ENCODE measurements around the gene ECEL1.

ECEL1 gene

DNA sequence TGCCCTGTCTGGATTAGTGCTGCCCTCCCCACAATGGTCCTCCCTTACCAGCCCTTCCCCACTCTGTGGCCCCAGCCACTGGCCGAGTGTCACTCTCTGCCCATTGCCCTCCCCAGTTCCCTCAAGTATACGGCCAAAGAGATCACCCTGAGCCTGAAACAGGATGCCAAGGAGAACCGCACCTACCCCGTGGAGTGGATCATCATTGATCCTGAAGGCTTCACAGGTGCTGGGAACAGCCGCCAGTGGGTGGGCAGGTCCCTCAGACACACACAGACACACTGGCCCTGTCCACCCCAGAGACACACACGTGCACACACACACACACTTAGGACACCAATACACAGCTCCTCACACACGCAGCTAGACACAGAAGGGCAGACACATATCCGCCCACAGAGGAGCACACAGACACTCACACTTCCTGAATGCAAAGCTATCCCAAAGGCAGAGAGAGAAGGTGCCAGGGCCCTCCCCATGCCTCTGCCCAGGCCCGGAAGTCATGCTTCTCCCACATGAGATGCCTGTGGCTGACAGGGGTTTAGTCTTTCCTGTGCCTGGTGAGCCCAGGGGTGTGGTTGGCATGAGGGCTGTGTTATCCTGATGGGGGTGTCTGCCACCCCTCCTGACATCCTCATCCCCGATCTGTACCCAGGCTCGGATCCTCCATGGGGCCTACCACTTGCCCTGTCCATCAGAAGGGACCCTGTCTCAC, 41.3 kb upstream of the ECEL1 start:
- Histone ChIP-seq H3K4me3 (ENCODE audit: low read length in 2 of 2) (no peak overlapping the region), H3K36me3 (ENCODE audit: control insufficient read depth in 2 of 2, insufficient read depth in 2 of 2, low read length in 2 of 2) (no peaks in the 10 kb centered on the region), H3K27ac (ENCODE audit: low read depth in 2 of 2, low read length in 2 of 2) (no peak overlapping the region), H3K4me1 (ENCODE audit: control insufficient read depth in 2 of 2, insufficient read depth in 2 of 2, low read length in 2 of 2) (no peaks in the 10 kb centered on the region), H3K9me3 (ENCODE audit: control insufficient read depth in 2 of 2, low read length in 2 of 2) (no peaks in the 10 kb centered on the region), H3K27me3 (ENCODE audit: control insufficient read depth in 2 of 2, insufficient read depth in 2 of 2, low read length in 2 of 2) (peaks cover 7 to 11% of the 10 kb centered on the region in 2 donors), H3K9ac (ENCODE audit: low read depth in 1 of 2, low read length in 2 of 2) (no peak overlapping the region)

DNA sequence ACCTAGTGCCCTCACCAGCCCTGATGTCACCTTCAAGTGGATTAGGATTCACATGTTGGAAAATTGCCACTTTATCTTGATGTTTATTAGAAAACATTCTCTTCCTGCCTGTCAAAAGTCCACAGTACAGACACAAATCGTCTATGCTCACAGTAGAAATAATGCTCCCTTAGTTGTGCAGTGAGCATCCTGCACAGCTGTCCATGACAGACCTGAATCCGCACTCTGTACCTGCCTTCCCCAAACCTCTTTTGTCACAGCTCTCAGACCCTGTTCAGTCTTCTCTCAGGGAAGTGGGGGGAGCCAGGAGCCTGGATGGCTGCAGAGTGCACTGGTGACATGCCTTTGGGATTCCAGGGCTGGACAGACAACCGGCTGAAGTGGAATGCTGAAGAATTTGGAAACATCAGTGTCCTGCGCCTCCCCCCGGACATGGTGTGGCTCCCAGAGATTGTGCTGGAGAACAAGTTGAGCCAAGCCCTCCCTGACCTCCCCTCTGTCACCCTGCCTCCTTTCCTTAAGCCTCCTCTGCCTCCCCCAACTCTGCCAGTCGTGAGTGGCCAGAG, 40.4 kb upstream of the ECEL1 start:
- H3K36me3 ChIP-seq (ENCODE audit: control insufficient read depth in 2 of 2, insufficient read depth in 2 of 2, low read length in 2 of 2) = no peaks in the 10 kb centered on the region
- H3K9me3 ChIP-seq (ENCODE audit: control insufficient read depth in 2 of 2, low read length in 2 of 2) = no peaks in the 10 kb centered on the region
- no peaks in the 10 kb centered on the region for H3K4me1 ChIP-seq (ENCODE audit: control insufficient read depth in 2 of 2, insufficient read depth in 2 of 2, low read length in 2 of 2)
- H3K4me3 ChIP-seq (ENCODE audit: low read length in 2 of 2) = no peak overlapping the region
- H3K27ac ChIP-seq (ENCODE audit: low read depth in 2 of 2, low read length in 2 of 2) = no peak overlapping the region
- peaks cover 12 to 14% of the 10 kb centered on the region in 2 donors for H3K27me3 ChIP-seq (ENCODE audit: control insufficient read depth in 2 of 2, insufficient read depth in 2 of 2, low read length in 2 of 2)
- no peak overlapping the region for H3K9ac ChIP-seq (ENCODE audit: low read depth in 1 of 2, low read length in 2 of 2)

DNA sequence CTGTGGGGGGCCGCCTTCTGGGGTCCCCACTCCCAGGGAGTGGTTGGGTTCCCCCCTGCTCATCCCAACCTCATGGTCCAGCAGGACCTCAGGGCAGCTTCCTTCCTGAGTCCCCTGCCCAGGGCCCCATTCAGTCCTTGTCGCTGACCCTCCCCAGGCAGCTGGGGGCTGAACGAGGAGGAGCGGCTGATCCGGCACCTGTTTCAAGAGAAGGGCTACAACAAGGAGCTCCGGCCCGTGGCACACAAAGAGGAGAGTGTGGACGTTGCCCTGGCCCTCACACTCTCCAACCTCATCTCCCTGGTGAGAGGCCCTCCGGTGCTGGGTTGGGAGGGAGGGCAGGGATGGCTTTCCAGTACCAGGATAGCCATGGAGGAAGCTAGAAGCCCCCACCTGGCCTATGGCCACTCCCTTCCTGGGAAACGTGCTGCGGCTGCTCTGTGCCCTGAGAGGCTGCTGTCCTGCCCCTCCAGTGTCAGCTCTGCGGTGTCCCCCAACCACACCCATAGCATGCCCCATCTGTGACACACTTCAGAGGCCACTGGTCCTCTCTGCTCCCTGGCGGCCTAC, 38.8 kb upstream of the ECEL1 start:
- no peak overlapping the region for H3K9ac ChIP-seq (ENCODE audit: low read depth in 1 of 2, low read length in 2 of 2)
- H3K4me3 ChIP-seq (ENCODE audit: low read length in 2 of 2) = no peak overlapping the region
- H3K27ac ChIP-seq (ENCODE audit: low read depth in 2 of 2, low read length in 2 of 2) = no peak overlapping the region
- no peaks in the 10 kb centered on the region for H3K9me3 ChIP-seq (ENCODE audit: control insufficient read depth in 2 of 2, low read length in 2 of 2)
- H3K4me1 ChIP-seq (ENCODE audit: control insufficient read depth in 2 of 2, insufficient read depth in 2 of 2, low read length in 2 of 2) = no peaks in the 10 kb centered on the region
- no peaks in the 10 kb centered on the region for H3K36me3 ChIP-seq (ENCODE audit: control insufficient read depth in 2 of 2, insufficient read depth in 2 of 2, low read length in 2 of 2)
- peaks cover 17 to 21% of the 10 kb centered on the region in 2 donors for H3K27me3 ChIP-seq (ENCODE audit: control insufficient read depth in 2 of 2, insufficient read depth in 2 of 2, low read length in 2 of 2)

- no peak within 1 kb of the TSS for H3K9ac ChIP-seq (ENCODE audit: low read depth in 1 of 2, low read length in 2 of 2)
Observed at GRCh38 chr2:232525791-232526371, 38.2 kb upstream of the ECEL1 start, which contains the start of gene CHRND. TSS of gene CHRND (plus strand) at chr2:232526160. CDS start at chr2:232526216, 56 bp downstream.

DNA sequence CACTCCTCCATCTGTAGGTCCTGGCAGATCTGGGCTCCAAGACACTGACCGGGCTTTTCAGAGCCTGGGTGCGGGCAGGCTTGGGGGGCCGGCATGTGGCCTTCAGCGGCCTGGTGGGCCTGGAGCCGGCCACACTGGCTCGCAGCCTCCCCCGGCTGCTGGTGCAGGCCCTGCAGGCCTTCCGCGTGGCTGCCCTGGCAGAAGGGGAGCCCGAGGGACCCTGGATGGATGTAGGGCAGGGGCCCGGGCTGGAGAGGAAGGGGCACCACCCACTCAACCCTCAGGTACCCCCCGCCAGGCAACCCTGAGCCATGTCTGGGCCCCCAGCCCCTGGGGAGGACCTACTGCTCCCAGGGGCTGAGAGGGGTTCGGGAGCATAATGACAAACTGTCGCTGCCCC, 37.6 kb upstream of the ECEL1 start:
- Histone ChIP-seq H3K27me3 (ENCODE audit: control insufficient read depth in 2 of 2, insufficient read depth in 2 of 2, low read length in 2 of 2) (peaks cover 20 to 21% of the 10 kb centered on the region in 2 donors), H3K36me3 (ENCODE audit: control insufficient read depth in 2 of 2, insufficient read depth in 2 of 2, low read length in 2 of 2) (no peaks in the 10 kb centered on the region), H3K4me1 (ENCODE audit: control insufficient read depth in 2 of 2, insufficient read depth in 2 of 2, low read length in 2 of 2) (no peaks in the 10 kb centered on the region), H3K4me3 (ENCODE audit: low read length in 2 of 2) (no peak overlapping the region), H3K27ac (ENCODE audit: low read depth in 2 of 2, low read length in 2 of 2) (no peak overlapping the region), H3K9ac (ENCODE audit: low read depth in 1 of 2, low read length in 2 of 2) (no peak overlapping the region), H3K9me3 (ENCODE audit: control insufficient read depth in 2 of 2, low read length in 2 of 2) (no peaks in the 10 kb centered on the region)

More at GRCh38 chr2:232525791-232526371, 38.2 kb upstream of the ECEL1 start, which contains the start of gene CHRND:
- Histone ChIP-seq H3K9me3 (ENCODE audit: control insufficient read depth in 2 of 2, low read length in 2 of 2) (no peaks in the 10 kb centered on the region), H3K27me3 (ENCODE audit: control insufficient read depth in 2 of 2, insufficient read depth in 2 of 2, low read length in 2 of 2) (peaks cover 20 to 21% of the 10 kb centered on the region in 2 donors), H3K4me3 (ENCODE audit: low read length in 2 of 2) (no peak within 1 kb of the TSS), H3K27ac (ENCODE audit: low read depth in 2 of 2, low read length in 2 of 2) (no peak within 1 kb of the TSS), H3K36me3 (ENCODE audit: control insufficient read depth in 2 of 2, insufficient read depth in 2 of 2, low read length in 2 of 2) (no peaks in the 10 kb centered on the region), H3K4me1 (ENCODE audit: control insufficient read depth in 2 of 2, insufficient read depth in 2 of 2, low read length in 2 of 2) (no peaks in the 10 kb centered on the region)

DNA sequence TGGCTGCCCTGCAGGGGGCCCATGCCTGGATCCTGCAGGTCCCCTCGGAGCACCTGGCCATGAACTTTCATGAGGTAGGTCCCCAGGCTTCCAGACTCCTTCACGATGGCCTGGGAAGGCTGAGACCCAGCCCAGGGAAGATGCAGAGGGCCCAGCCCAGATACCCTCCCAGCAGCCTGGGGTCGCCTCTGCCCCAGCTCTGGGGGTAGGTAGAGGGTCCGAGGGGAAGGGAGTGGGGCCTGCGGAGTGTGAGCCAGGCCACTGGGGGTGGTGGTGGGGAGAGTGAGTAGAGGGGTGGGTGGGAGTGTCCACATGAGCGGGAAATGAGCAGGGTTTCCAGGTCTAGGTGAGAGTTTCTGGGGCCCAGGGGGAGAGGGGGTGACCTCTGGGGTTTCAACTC, 37.1 kb upstream of the ECEL1 start:
- H3K9ac ChIP-seq (ENCODE audit: low read depth in 1 of 2, low read length in 2 of 2) = no peak overlapping the region
- no peak overlapping the region for H3K4me3 ChIP-seq (ENCODE audit: low read length in 2 of 2)
- no peaks in the 10 kb centered on the region for H3K9me3 ChIP-seq (ENCODE audit: control insufficient read depth in 2 of 2, low read length in 2 of 2)
- no peak overlapping the region for H3K27ac ChIP-seq (ENCODE audit: low read depth in 2 of 2, low read length in 2 of 2)
- no peaks in the 10 kb centered on the region for H3K4me1 ChIP-seq (ENCODE audit: control insufficient read depth in 2 of 2, insufficient read depth in 2 of 2, low read length in 2 of 2)
- H3K36me3 ChIP-seq (ENCODE audit: control insufficient read depth in 2 of 2, insufficient read depth in 2 of 2, low read length in 2 of 2) = no peaks in the 10 kb centered on the region
- peaks cover 20 to 21% of the 10 kb centered on the region in 2 donors for H3K27me3 ChIP-seq (ENCODE audit: control insufficient read depth in 2 of 2, insufficient read depth in 2 of 2, low read length in 2 of 2)

GRCh38 chr2:232523682-232524597, 36.3 kb upstream of the ECEL1 start:
- H3K27me3 ChIP-seq (ENCODE audit: control insufficient read depth in 2 of 2, insufficient read depth in 2 of 2, low read length in 2 of 2) = peaks cover 20 to 21% of the 10 kb centered on the region in 2 donors

GRCh38 chr2:232523402-232523681, 35.7 kb upstream of the ECEL1 start:
- Histone ChIP-seq H3K27ac (ENCODE audit: low read depth in 2 of 2, low read length in 2 of 2) (no peak overlapping the region), H3K9me3 (ENCODE audit: control insufficient read depth in 2 of 2, low read length in 2 of 2) (no peaks in the 10 kb centered on the region), H3K9ac (ENCODE audit: low read depth in 1 of 2, low read length in 2 of 2) (no peak overlapping the region), H3K4me1 (ENCODE audit: control insufficient read depth in 2 of 2, insufficient read depth in 2 of 2, low read length in 2 of 2) (no peaks in the 10 kb centered on the region), H3K27me3 (ENCODE audit: control insufficient read depth in 2 of 2, insufficient read depth in 2 of 2, low read length in 2 of 2) (peaks cover 20% of the 10 kb centered on the region in 2 donors), H3K4me3 (ENCODE audit: low read length in 2 of 2) (no peak overlapping the region), H3K36me3 (ENCODE audit: control insufficient read depth in 2 of 2, insufficient read depth in 2 of 2, low read length in 2 of 2) (no peaks in the 10 kb centered on the region)

More at GRCh38 chr2:232523682-232524597, 36.3 kb upstream of the ECEL1 start:
- Histone ChIP-seq H3K4me1 (ENCODE audit: control insufficient read depth in 2 of 2, insufficient read depth in 2 of 2, low read length in 2 of 2) (no peaks in the 10 kb centered on the region), H3K4me3 (ENCODE audit: low read length in 2 of 2) (no peak overlapping the region), H3K9me3 (ENCODE audit: control insufficient read depth in 2 of 2, low read length in 2 of 2) (no peaks in the 10 kb centered on the region), H3K36me3 (ENCODE audit: control insufficient read depth in 2 of 2, insufficient read depth in 2 of 2, low read length in 2 of 2) (no peaks in the 10 kb centered on the region), H3K27ac (ENCODE audit: low read depth in 2 of 2, low read length in 2 of 2) (no peak overlapping the region), H3K9ac (ENCODE audit: low read depth in 1 of 2, low read length in 2 of 2) (no peak overlapping the region)

DNA sequence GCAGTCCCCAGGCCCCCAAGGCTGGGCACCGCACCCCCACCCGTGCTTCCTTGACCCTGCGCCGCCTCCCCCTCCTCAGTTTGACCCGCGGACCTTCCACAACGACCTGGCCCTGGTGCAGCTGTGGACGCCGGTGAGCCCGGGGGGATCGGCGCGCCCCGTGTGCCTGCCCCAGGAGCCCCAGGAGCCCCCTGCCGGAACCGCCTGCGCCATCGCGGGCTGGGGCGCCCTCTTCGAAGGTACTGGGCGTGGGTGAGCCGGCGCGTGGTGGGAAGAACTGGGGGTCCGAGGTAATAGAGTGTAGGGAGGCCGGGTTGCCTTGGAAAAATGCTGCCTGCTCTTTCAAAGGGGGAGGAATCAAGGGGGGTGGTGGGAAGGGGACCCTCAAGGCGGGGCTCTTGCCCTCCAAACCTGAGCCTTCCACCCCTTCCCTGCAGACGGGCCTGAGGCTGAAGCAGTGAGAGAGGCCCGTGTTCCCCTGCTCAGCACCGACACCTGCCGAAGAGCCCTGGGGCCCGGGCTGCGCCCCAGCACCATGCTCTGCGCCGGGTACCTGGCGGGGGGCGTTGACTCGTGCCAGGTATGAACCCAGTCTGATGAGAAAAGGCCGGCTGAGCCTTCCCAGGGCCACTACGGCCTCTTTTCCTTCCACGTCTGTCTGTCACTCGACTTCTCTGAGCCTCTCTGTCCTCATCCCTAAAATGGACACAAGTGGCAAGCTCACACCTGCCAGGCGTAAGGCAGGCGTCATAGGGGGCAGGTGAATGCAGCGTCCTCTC, 35.2 kb upstream of the ECEL1 start:
- peaks cover 20% of the 10 kb centered on the region in 2 donors for H3K27me3 ChIP-seq (ENCODE audit: control insufficient read depth in 2 of 2, insufficient read depth in 2 of 2, low read length in 2 of 2)
- H3K4me3 ChIP-seq (ENCODE audit: low read length in 2 of 2) = no peak overlapping the region
- no peaks in the 10 kb centered on the region for H3K4me1 ChIP-seq (ENCODE audit: control insufficient read depth in 2 of 2, insufficient read depth in 2 of 2, low read length in 2 of 2)
- no peak overlapping the region for H3K27ac ChIP-seq (ENCODE audit: low read depth in 2 of 2, low read length in 2 of 2)
- no peak overlapping the region for H3K9ac ChIP-seq (ENCODE audit: low read depth in 1 of 2, low read length in 2 of 2)
- H3K36me3 ChIP-seq (ENCODE audit: control insufficient read depth in 2 of 2, insufficient read depth in 2 of 2, low read length in 2 of 2) = no peaks in the 10 kb centered on the region
- no peaks in the 10 kb centered on the region for H3K9me3 ChIP-seq (ENCODE audit: control insufficient read depth in 2 of 2, low read length in 2 of 2)
